SU-DHL-6 (cell line): Measurements from ENCODE around the gene AQP6.
A peak's percentile ranks its signal among the peaks of the same experiment; 100 is the strongest.

Experiments used
- H2AFZ ChIP-seq: fragments of 200-600 bp; sonication (generic); 2 replicates; pipeline ENCODE4 v1.6.1; 2014; ENCODE audit warnings: low read depth, mild to moderate bottlenecking, moderate library complexity, mixed read lengths, antibody characterized with exemption, low read length; ENCODE audit not compliant: severe bottlenecking
- H3F3A ChIP-seq: fragments of 200-600 bp; shearing (Covaris generic); 2 replicates; pipeline ENCODE4 v1.6.0; 2016; ENCODE audit warnings: antibody characterized with exemption, mild to moderate bottlenecking; ENCODE audit not compliant: insufficient read depth
- H3K27ac ChIP-seq: fragments of 200-600 bp; sonication (generic); 2 replicates; pipeline ENCODE4 v1.5.1; 2016; ENCODE audit warnings: low read depth, mild to moderate bottlenecking, low read length, moderate library complexity, mixed read lengths
- H3K27me3 ChIP-seq: fragments of 200-600 bp; sonication (generic), shearing (Covaris generic); 2 replicates; pipeline ENCODE4 v1.6.0; 2014; ENCODE audit warnings: mild to moderate bottlenecking, low read length
- H3K36me3 ChIP-seq: fragments of 200-600 bp; sonication (generic); 2 replicates; pipeline ENCODE4 v1.6.1; 2014; ENCODE audit warnings: mild to moderate bottlenecking, low read length, mixed read lengths
- H3K4me2 ChIP-seq: fragments of 300-600, 200-600 bp; shearing (Covaris generic), sonication (generic); 2 replicates; pipeline ENCODE4 v1.6.0; 2014; ENCODE audit warnings: low read length, low read depth, mild to moderate bottlenecking; ENCODE audit not compliant: poor library complexity, severe bottlenecking
- H3K4me3 ChIP-seq: fragments of 200-600 bp; sonication (generic); 2 replicates; pipeline ENCODE4 v1.5.1; 2014; ENCODE audit warnings: antibody characterized with exemption, low read length, mild to moderate bottlenecking, mixed read lengths; ENCODE audit not compliant: insufficient read depth, poor library complexity, severe bottlenecking
- H3K79me2 ChIP-seq: fragments of 200-600 bp; sonication (generic); 2 replicates; pipeline ENCODE4 v1.6.1; 2014; ENCODE audit warnings: mild to moderate bottlenecking, low read length, moderate library complexity; ENCODE audit not compliant: insufficient read depth
- H3K9ac ChIP-seq: fragments of 200-600 bp; sonication (generic); 2 replicates; pipeline ENCODE4 v1.7.0; 2014; ENCODE audit warnings: mild to moderate bottlenecking, low read length
- H3K9me2 ChIP-seq: fragments of 200-600 bp; sonication (generic); replicated peaks from 2 replicates; pipeline ENCODE4 v1.6.1; 2014; ENCODE audit warnings: low read length; ENCODE audit not compliant: insufficient read depth
- H3K9me3 ChIP-seq: fragments of 200-600 bp; sonication (generic); 2 replicates; pipeline ENCODE4 v1.6.1; 2014; ENCODE audit warnings: low read length, mixed read lengths; ENCODE audit not compliant: insufficient read depth
- H4K20me1 ChIP-seq: fragments of 200-600 bp; sonication (generic); 2 replicates; pipeline ENCODE4 v1.6.1; 2014; ENCODE audit warnings: low read depth, mild to moderate bottlenecking, antibody characterized with exemption, low read length, moderate library complexity, mixed read lengths
- CTCF ChIP-seq: fragments of 200-600 bp; sonication (generic); IDR thresholded peaks from one replicate; pipeline ENCODE4 v1.5.1; 2017; ENCODE audit warnings: antibody characterized with exemption, mild to moderate bottlenecking, low read length, moderate library complexity; ENCODE audit not compliant: insufficient read depth, poor library complexity, severe bottlenecking
- EZH2phosphoT487 ChIP-seq: fragments of 200-600 bp; sonication (generic), shearing (Covaris generic); conservative IDR thresholded peaks from 2 replicates; pipeline ENCODE4 v1.6.1; 2018; ENCODE audit warnings: mild to moderate bottlenecking, antibody characterized with exemption, low read length, moderate library complexity, mixed read lengths

Gene AQP6

GRCh38 chr12:50025187-50026059 lies 52.7 kb downstream of the AQP6 start, which contains the start of gene RACGAP1:
TSS of gene RACGAP1 (minus strand) at chr12:50025494. CDS start at chr12:50016715, 8,779 bp downstream.
- H3F3A ChIP-seq: no peaks in the 10 kb centered on the region; the same call in 1 of the 2 replicates
- no peaks in the 10 kb centered on the region for H3K9me2 ChIP-seq
- H3K27ac ChIP-seq: peak within 1 kb of the TSS; percentile 79
- H3K4me2 ChIP-seq: peak within 1 kb of the TSS; percentile 80
- peak within 1 kb of the TSS; percentile 76 for H3K4me3 ChIP-seq
- H2AFZ ChIP-seq: peak within 1 kb of the TSS; percentile 93
- peak within 1 kb of the TSS; percentile 90 for H3K9ac ChIP-seq
- no peaks in the 10 kb centered on the region for H3K27me3 ChIP-seq
- H4K20me1 ChIP-seq: peaks cover 7% of the 10 kb centered on the region; the same call in 1 of the 2 replicates
- H3K36me3 ChIP-seq: no peaks in the 10 kb centered on the region
- no peaks in the 10 kb centered on the region for H3K9me3 ChIP-seq
- peaks cover 48% of the 10 kb centered on the region for H3K79me2 ChIP-seq
- TF ChIP-seq EZH2phosphoT487 (no peak), CTCF (no peak)

GRCh38 chr12:50026691-50027090 lies 53.9 kb downstream of the AQP6 start:
- Histone ChIP-seq H3K9me3 (no peaks in the 10 kb centered on the region), H4K20me1 (no peaks in the 10 kb centered on the region), H3K4me3 (no peak overlapping the region), H3K27me3 (no peaks in the 10 kb centered on the region), H3K27ac (no peak overlapping the region), H3K36me3 (no peaks in the 10 kb centered on the region), H3K4me2 (no peak overlapping the region), H3F3A (no peaks in the 10 kb centered on the region; the same call in 1 of the 2 replicates), H3K79me2 (peaks cover 35% of the 10 kb centered on the region), H3K9ac (no peak overlapping the region), H2AFZ (peak overlapping the region; percentile 93), H3K9me2 (no peaks in the 10 kb centered on the region)
- no peak for TF ChIP-seq EZH2phosphoT487
- no peak for TF ChIP-seq CTCF
